ENCODE measurements around the gene DYRK1A.
A peak's percentile ranks its signal among the peaks of the same experiment; 100 is the strongest.

The DYRK1A gene

GRCh38 chr21:37410639-37411038 lies 44.1 kb downstream of the DYRK1A start:
- ChIA-PET CTCF (no interaction called here), POLR2A (interaction anchor here (0.7 to 1.1 kb wide), 2 partner anchors 12 to 202 kb away, joined by 3 read pairs; no protein-coding TSS in a partner anchor)
- Histone ChIP-seq H3K36me3 (ENCODE audit: control insufficient read depth in 2 of 2, insufficient read depth in 1 of 2, low read length in 2 of 2) (no peaks in the 10 kb centered on the region), H3K4me3 (ENCODE audit: low read depth, low read length) (no peak overlapping the region), H3K9me3 (ENCODE audit: control insufficient read depth, insufficient read depth, low read depth, low read length) (no peaks in the 10 kb centered on the region), H3K4me1 (ENCODE audit: control insufficient read depth, insufficient read depth, low read length) (peaks cover 14% of the 10 kb centered on the region), H3K27ac (ENCODE audit: extremely low read depth, low read depth, low read length) (no peak overlapping the region)
- no peak for TF ChIP-seq ZNF311 (tag by site-specific recombination; IDR thresholded peaks at IDR 0.05; ENCODE audit: borderline replicate concordance)

- no peak overlapping the region for H3K4me3 ChIP-seq (ENCODE audit: low read depth, low read length)
- peaks cover 21% of the 10 kb centered on the region for H3K4me1 ChIP-seq (ENCODE audit: control insufficient read depth, insufficient read depth, low read length)
- CTCF ChIA-PET = interaction anchor here (0.6 kb wide), 2 partner anchors 9 to 246 kb away, joined by 3 read pairs; no protein-coding TSS in a partner anchor
- no peak overlapping the region for H3K27ac ChIP-seq (ENCODE audit: extremely low read depth, low read depth, low read length)
- POLR2A ChIA-PET = no interaction called here
- H3K9me3 ChIP-seq (ENCODE audit: control insufficient read depth, insufficient read depth, low read depth, low read length) = no peaks in the 10 kb centered on the region
- no peaks in the 10 kb centered on the region for H3K36me3 ChIP-seq (ENCODE audit: control insufficient read depth in 2 of 2, insufficient read depth in 1 of 2, low read length in 2 of 2)
- TF ChIP-seq ZBTB7A (tag by site-specific recombination; IDR thresholded peaks at IDR 0.05; ENCODE audit: low read depth) (no peak), AEBP2 (tag by site-specific recombination; IDR thresholded peaks at IDR 0.05; ENCODE audit: borderline replicate concordance) (no peak), INSM2 (tag by site-specific recombination; IDR thresholded peaks at IDR 0.05) (no peak), ZNF366 (tag by site-specific recombination; conservative IDR thresholded peaks at IDR 0.05) (0 out of 2 replicates have a peak, but pooled peaks have one; percentile 17), HOXC10 (CRISPR knock-in tag; IDR thresholded peaks at IDR 0.05) (no peak), ZSCAN4 (tag by site-specific recombination; IDR thresholded peaks at IDR 0.05) (no peak), ZNF133 (tag by site-specific recombination; IDR thresholded peaks at IDR 0.05) (no peak), ZNF639 (tag by site-specific recombination; IDR thresholded peaks at IDR 0.05) (no peak), PRDM6 (tag by site-specific recombination; IDR thresholded peaks at IDR 0.05) (peak; percentile 66), ZNF433 (tag by site-specific recombination; IDR thresholded peaks at IDR 0.05; ENCODE audit: low read depth) (no peak), ZFP41 (tag by site-specific recombination; IDR thresholded peaks at IDR 0.05; ENCODE audit: borderline replicate concordance) (no peak), TCF7L2 (IDR thresholded peaks at IDR 0.05; ENCODE audit: borderline replicate concordance, low read depth, low read length) (no peak), ZNF549 (tag by site-specific recombination; IDR thresholded peaks at IDR 0.05) (no peak), PRDM1 (tag by site-specific recombination; IDR thresholded peaks at IDR 0.05) (peak; percentile 74; the same call in 1 of the 2 replicates), PBX3 (CRISPR knock-in tag; IDR thresholded peaks at IDR 0.05) (no peak), ZNF302 (tag by site-specific recombination; IDR thresholded peaks at IDR 0.05; ENCODE audit: low read depth) (no peak), ZBTB11 (tag by site-specific recombination; conservative IDR thresholded peaks at IDR 0.05; ENCODE audit: low read depth) (no peak), ZNF529 (tag by site-specific recombination; IDR thresholded peaks at IDR 0.05; ENCODE audit: insufficient replicate concordance) (no peak), ZNF24 (tag by site-specific recombination; IDR thresholded peaks at IDR 0.05) (no peak), ZNF223 (tag by site-specific recombination; IDR thresholded peaks at IDR 0.05) (peak; percentile 96)
Observed at GRCh38 chr21:37412603-37413360, 46.2 kb downstream of the DYRK1A start.

Measured in HEK293 (cell line).